MG63 (cell line): ENCODE data around the gene CCDC171. TPM values are rescaled to one million over a fixed set of nuclear protein-coding genes. Genes with fewer than 3 reads are reported as not detected.
"Not testable (repeated sequence)": the region's sequence is repeated elsewhere in the genome, so short reads cannot be mapped to it uniquely, and the experiment has no call there.

ENCODE experiments used
- DNase-seq: peaks from one replicate; pipeline ENCODE4 v3.0.0-alpha.2; 2020
- H3K27me3 ChIP-seq: fragments of 250-450 bp; sonication (Bioruptor Pico); 2 replicates; pipeline ENCODE4 v1.5.1; 2020; ENCODE audit warnings: mild to moderate bottlenecking, moderate library complexity
- H3K36me3 ChIP-seq: fragments of 250-450 bp; sonication (Bioruptor Pico); 2 replicates; pipeline ENCODE4 v1.5.1; 2020; ENCODE audit warnings: mild to moderate bottlenecking, moderate library complexity
- H3K4me3 ChIP-seq: fragments of 250-450 bp; sonication (Bioruptor Pico); 2 replicates; pipeline ENCODE4 v1.5.1; 2020; ENCODE audit warnings: mild to moderate bottlenecking, moderate library complexity
- H3K9me3 ChIP-seq: fragments of 250-450 bp; sonication (Bioruptor Pico); 2 replicates; pipeline ENCODE4 v1.5.1; 2020; ENCODE audit warnings: mild to moderate bottlenecking, moderate library complexity
- total RNA-seq: library from RNA; depleted of rRNA; stranded (reverse); fragments of >200 nt; shearing (Covaris generic); gene quantifications from 2 replicates; pipeline ENCODE4 v1.2.3, GENCODE V29; 2014; ENCODE audit warnings: low replicate concordance

CCDC171 gene
- total RNA-seq, 1 experiment from 2014 or later, result 6.6 TPM

DNA sequence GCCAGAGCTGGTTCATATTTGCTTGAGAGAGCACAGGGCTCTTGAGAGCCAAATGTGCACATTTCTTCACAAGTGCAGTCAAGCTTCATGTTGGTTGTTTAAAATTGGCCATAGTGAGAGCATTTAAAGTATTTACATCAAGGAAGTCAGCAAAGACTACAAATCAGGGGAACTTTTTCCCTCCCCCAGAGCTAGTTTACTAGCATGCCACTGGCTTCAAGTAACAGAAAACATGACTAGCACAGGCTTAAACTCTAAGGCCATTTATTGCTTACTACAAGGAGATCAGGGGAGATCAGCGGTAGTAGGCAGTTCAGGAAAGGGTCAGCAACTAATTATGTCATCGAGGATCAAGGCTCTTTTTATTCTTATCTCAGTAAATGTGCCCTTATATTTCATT is 11.0 kb upstream of the CCDC171 start:
- no peak overlapping the region for H3K4me3 ChIP-seq
- peaks cover 17% of the 10 kb centered on the region for H3K27me3 ChIP-seq
- no peaks in the 10 kb centered on the region; the same call in 1 of the 2 replicates for H3K9me3 ChIP-seq
- no peak for DNase-seq
- H3K36me3 ChIP-seq, result no peaks in the 10 kb centered on the region

DNA sequence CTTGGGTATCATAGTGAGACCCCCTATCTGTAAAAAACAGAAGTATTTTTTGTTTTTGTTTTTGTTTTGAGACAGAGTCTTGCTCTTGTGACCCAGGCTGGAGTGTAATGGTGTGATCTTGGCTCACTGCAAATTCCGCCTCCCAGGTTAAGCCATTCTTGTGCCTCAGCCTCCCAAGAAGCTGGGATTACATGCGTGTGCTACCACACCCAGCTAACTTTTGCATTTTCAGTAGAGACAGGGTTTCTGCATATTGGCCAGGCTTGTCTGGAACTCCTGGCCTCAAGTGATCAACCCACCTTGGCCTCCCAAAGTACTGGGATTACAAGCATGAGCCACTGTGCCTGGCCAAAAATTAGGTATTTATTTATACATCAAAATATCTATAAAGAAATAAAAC is 10.2 kb upstream of the CCDC171 start:
- Histone ChIP-seq H3K4me3 (no peak overlapping the region), H3K9me3 (no peaks in the 10 kb centered on the region; the same call in 1 of the 2 replicates), H3K36me3 (no peaks in the 10 kb centered on the region), H3K27me3 (peaks cover 17% of the 10 kb centered on the region)
- DNase-seq, result no peak

DNA sequence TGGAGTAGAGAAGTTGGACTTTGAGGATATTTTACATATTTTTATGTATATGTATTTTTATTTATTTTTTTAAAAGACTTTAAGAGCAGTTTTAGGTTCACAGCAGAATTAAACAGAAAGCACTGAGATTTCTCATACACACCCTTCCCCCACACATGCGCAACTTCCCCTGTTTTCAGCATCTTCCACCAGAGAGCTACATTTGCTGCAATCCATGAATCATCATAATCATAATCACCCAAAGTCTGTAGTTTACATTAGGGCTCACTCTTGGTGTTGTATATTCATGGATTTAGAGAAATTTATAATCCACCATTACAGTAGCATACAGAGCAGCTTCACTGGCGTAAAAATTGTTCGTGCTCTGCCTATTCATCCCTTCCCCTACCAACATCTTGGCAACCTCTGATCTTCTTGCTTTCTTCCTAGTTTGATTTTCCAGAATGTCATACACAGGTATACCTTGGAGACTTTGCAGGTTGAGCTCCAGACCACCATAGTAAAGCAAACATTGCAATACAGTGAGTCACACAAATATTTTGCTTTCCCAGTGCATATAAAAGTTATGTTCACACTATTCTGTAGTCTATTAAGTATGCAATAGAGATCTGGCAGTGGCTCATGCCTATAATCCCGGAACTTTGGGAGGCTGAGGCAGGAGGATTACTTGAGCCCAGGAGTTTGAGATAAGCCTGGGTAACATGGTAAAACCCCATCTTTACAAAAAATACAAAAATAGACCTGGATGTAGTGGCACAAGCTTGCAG is 9.6 kb upstream of the CCDC171 start:
- H3K4me3 ChIP-seq, result no peak overlapping the region
- DNase-seq, result peak; percentile 39
- H3K9me3 ChIP-seq, result no peaks in the 10 kb centered on the region; the same call in 1 of the 2 replicates
- H3K36me3 ChIP-seq, result no peaks in the 10 kb centered on the region
- peaks cover 17% of the 10 kb centered on the region for H3K27me3 ChIP-seq

- Histone ChIP-seq H3K9me3 (no peaks in the 10 kb centered on the region), H3K4me3 (no peak overlapping the region)
Observed at GRCh38 chr9:15549611-15550010, 3.2 kb upstream of the CCDC171 start.

DNA sequence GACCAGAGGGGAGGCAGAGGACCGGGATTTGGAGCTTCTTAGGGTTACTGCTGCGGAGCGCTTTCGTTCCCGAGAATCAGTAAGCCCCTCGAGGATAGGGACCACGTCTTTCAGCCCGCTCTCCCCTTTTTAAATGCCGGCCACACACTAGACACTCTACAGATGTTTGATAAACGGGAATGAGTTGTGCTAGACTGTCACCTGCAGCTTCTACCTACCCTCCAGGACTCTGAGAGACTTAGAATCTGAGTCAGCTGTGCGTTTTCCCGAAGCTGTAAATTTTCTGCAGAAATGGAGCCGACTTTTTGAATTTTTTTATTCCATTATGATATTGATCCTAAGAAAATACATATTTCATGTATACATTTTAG is 670 bp downstream of the CCDC171 start:
- no peak for DNase-seq
- Histone ChIP-seq H3K36me3 (no peaks in the 10 kb centered on the region), H3K4me3 (peak overlapping the region; percentile 70), H3K9me3 (peaks cover 2% of the 10 kb centered on the region; the same call in 1 of the 2 replicates), H3K27me3 (peaks cover 18% of the 10 kb centered on the region)

More at GRCh38 chr9:15549611-15550010, 3.2 kb upstream of the CCDC171 start:
- no peaks in the 10 kb centered on the region for H3K36me3 ChIP-seq
- H3K27me3 ChIP-seq, result peaks cover 21% of the 10 kb centered on the region
- no peak for DNase-seq

- DNase-seq, result no peak
- Histone ChIP-seq H3K27me3 (no peaks in the 10 kb centered on the region), H3K4me3 (no peak overlapping the region), H3K36me3 (no peaks in the 10 kb centered on the region), H3K9me3 (no peaks in the 10 kb centered on the region)
Observed at GRCh38 chr9:15570769-15571168, 17.9 kb downstream of the CCDC171 start.

GRCh38 chr9:15572200-15572770 is 19.4 kb downstream of the CCDC171 start:
- Histone ChIP-seq H3K27me3 (no peaks in the 10 kb centered on the region), H3K9me3 (no peaks in the 10 kb centered on the region), H3K4me3 (no peak overlapping the region), H3K36me3 (no peaks in the 10 kb centered on the region)
- no peak for DNase-seq

- DNase-seq, result no peak
- H3K4me3 ChIP-seq, result no peak overlapping the region
- no peaks in the 10 kb centered on the region for H3K9me3 ChIP-seq
- no peaks in the 10 kb centered on the region for H3K27me3 ChIP-seq
- no peaks in the 10 kb centered on the region for H3K36me3 ChIP-seq
Observed at GRCh38 chr9:15576350-15577050, 23.7 kb downstream of the CCDC171 start.

DNA sequence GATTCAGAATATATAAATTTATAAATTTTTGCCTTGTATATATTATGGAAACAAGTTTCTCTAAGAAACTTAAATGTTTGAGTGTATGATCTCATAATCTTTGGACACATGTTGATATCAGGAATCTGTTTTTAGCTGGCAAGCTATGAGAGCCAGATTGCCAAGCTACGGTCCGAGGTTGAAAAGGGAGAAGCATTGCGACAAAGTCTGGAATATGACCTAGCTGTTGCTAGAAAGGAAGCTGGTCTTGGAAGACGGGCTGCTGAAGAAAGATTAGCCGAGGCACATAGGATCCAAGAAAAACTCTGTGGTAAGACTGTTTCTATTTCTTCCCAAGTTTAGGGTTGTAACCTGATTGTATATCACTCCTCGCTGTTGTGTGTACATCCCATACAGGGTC is 25.9 kb downstream of the CCDC171 start:
- H3K9me3 ChIP-seq, result peaks cover 4% of the 10 kb centered on the region; the same call in 1 of the 2 replicates
- H3K36me3 ChIP-seq, result no peaks in the 10 kb centered on the region
- H3K4me3 ChIP-seq, result no peak overlapping the region
- H3K27me3 ChIP-seq, result no peaks in the 10 kb centered on the region
- DNase-seq, result no peak

- H3K27me3 ChIP-seq, result 0 out of 2 replicates have a peak, but pooled peaks cover 2% of the 10 kb centered on the region
- DNase-seq, result no peak
- no peaks in the 10 kb centered on the region for H3K36me3 ChIP-seq
- H3K9me3 ChIP-seq, result peaks cover 4% of the 10 kb centered on the region; the same call in 1 of the 2 replicates
- H3K4me3 ChIP-seq, result no peak overlapping the region
Observed at GRCh38 chr9:15584379-15584778, 31.5 kb downstream of the CCDC171 start.

GRCh38 chr9:15592317-15592716 is 39.5 kb downstream of the CCDC171 start:
- Histone ChIP-seq H3K9me3 (peaks cover 13% of the 10 kb centered on the region), H3K4me3 (no peak overlapping the region), H3K27me3 (no peaks in the 10 kb centered on the region), H3K36me3 (no peaks in the 10 kb centered on the region)
- no peak for DNase-seq

DNA sequence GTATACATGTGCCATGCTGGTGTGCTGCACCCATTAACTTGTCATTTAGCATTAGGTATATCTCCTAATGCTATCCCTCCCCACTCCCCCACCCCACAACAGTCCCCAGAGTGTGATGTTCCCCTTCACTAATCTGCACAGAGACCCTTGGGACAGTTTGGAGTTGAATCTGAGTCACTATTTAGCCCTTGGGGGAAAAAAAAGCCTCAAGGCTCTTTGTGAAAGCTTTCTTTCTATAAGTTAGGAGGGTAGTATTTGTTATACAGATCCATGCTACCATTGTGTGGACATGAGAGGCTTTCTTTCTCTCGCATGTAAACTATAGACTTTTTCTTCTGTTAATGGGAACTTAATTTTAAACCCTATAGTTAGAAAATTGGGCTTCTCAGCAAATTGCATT is 40.1 kb downstream of the CCDC171 start:
- H3K4me3 ChIP-seq, DNase-seq, H3K36me3 ChIP-seq, H3K27me3 ChIP-seq: not testable (repeated sequence)
- peaks cover 19% of the 10 kb centered on the region for H3K9me3 ChIP-seq

DNA sequence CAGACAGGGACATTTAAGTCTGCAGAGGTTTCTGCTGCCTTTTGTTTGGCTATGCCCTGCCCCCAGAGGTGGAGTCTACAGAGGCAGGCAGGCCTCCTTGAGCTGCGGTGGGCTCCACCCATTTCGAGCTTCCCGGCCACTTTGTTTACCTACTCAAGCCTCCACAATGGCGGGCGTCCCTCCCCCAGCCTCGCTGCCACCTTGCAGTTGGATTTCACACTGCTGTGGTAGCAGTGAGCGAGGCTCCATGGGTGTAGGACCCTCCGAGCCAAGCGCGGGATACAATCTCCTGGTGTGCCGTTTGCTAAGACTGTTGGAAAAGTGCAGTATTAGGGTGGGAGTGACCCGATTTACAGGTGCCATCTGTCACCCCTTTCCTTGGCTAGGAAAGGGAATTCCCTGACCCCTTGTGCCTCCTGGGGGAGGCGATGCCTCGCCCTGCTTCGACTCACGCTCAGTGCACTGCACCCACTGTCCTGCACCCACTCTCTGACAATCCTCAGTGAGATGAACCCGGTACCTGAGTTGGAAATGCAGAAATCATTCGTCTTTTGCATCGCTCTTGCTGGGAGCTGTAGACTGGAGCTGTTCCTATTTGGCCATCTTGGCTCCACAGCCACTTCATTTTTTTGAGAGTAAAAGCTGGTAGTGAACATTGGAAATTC is 48.0 kb downstream of the CCDC171 start:
- H3K4me3 ChIP-seq, H3K27me3 ChIP-seq, H3K36me3 ChIP-seq, DNase-seq: not testable (repeated sequence)
- peaks cover 15% of the 10 kb centered on the region for H3K9me3 ChIP-seq

- no peaks in the 10 kb centered on the region for H3K27me3 ChIP-seq
- H3K9me3 ChIP-seq, result no peaks in the 10 kb centered on the region
- no peak overlapping the region for H3K4me3 ChIP-seq
- H3K36me3 ChIP-seq, result no peaks in the 10 kb centered on the region
- DNase-seq, result no peak
Observed at GRCh38 chr9:15606643-15607472, 54.0 kb downstream of the CCDC171 start.

- H3K4me3 ChIP-seq, result no peak overlapping the region
- H3K27me3 ChIP-seq, result no peaks in the 10 kb centered on the region
- H3K36me3 ChIP-seq, result no peaks in the 10 kb centered on the region
- no peaks in the 10 kb centered on the region for H3K9me3 ChIP-seq
- no peak for DNase-seq
Observed at GRCh38 chr9:15612962-15613361, 60.1 kb downstream of the CCDC171 start.

DNA sequence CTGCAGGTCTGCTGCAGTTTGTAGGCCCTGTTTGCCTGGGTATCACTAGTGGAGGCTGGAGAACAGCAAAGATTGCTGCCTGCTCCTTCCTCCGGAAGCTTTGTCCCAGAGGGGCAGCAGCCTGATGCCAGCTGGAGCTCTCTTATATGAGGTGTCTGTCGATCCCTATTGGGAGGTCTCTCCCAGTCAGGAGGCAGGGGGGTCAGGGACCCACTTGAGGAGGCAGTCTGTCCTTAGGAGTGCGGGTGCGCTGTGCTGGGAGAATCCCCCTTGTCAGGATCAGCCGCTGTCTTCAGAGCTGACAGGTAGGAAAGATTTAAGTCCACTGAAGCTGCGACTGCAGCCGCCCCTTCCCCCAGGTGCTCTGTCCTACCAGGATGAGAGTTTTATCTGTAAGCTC is 64.9 kb downstream of the CCDC171 start:
- Histone ChIP-seq H3K36me3 (no peaks in the 10 kb centered on the region), H3K4me3 (no peak overlapping the region), H3K9me3 (no peaks in the 10 kb centered on the region), H3K27me3 (no peaks in the 10 kb centered on the region)
- no peak for DNase-seq
